OCI-LY7 (cell line): ENCODE results near the gene ALDOA.

Source experiments
- EZH2phosphoT487 ChIP-seq: fragments of 200-600 bp; sonication (generic); IDR thresholded peaks from 2 replicates; pipeline ENCODE4 v1.6.1; 2018; ENCODE audit warnings: low read depth, borderline replicate concordance, mild to moderate bottlenecking, mixed run types, antibody characterized with exemption, low read length, moderate library complexity, mixed read lengths
- TF ChIP-seq, protein P1 (sequence below): fragments of 200-600 bp; sonication (generic); conservative IDR thresholded peaks from 2 replicates; pipeline ENCODE4 v1.5.1; 2014; ENCODE audit warnings: mild to moderate bottlenecking, antibody characterized with exemption, low read length, moderate library complexity, mixed read lengths

DNA sequence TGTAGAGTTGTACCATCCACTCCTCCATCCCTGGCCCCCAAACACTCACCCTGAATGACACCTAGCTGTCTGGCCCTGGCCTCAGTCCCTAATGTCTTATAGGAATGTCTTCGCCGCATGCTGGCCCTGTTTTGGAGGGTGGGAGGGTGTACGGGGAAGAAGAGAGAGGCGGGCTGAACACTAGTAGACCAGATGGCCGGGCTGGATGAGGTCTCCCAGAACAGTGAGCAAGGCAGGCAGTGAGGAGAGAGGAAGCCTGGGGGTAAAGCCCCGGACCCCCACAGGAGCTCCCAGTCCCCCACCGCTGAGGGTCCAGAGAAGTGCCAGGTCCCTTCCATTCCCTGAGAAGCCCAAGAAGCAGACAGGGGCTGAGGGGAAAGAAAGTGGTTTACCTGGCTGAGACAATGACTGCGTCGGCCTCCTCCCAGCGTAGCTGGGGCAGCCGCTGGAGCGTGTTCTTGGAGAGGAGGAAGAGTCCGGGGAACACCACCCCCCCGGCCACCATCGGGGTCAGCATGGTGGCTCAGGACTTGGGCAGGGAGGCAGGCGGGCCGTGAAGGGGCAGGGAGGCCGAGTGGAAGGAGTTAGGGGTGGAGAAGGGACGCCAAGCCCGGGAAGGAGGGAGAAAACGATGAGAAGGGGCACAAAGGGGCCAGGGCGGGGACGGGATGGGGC, 35.4 kb upstream of the ALDOA start:
- TF ChIP-seq, protein P1, sequence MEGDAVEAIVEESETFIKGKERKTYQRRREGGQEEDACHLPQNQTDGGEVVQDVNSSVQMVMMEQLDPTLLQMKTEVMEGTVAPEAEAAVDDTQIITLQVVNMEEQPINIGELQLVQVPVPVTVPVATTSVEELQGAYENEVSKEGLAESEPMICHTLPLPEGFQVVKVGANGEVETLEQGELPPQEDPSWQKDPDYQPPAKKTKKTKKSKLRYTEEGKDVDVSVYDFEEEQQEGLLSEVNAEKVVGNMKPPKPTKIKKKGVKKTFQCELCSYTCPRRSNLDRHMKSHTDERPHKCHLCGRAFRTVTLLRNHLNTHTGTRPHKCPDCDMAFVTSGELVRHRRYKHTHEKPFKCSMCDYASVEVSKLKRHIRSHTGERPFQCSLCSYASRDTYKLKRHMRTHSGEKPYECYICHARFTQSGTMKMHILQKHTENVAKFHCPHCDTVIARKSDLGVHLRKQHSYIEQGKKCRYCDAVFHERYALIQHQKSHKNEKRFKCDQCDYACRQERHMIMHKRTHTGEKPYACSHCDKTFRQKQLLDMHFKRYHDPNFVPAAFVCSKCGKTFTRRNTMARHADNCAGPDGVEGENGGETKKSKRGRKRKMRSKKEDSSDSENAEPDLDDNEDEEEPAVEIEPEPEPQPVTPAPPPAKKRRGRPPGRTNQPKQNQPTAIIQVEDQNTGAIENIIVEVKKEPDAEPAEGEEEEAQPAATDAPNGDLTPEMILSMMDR, result no peak
- TF ChIP-seq EZH2phosphoT487, result no peak
